ENCODE data around the gene COMMD1.

The COMMD1 gene

DNA sequence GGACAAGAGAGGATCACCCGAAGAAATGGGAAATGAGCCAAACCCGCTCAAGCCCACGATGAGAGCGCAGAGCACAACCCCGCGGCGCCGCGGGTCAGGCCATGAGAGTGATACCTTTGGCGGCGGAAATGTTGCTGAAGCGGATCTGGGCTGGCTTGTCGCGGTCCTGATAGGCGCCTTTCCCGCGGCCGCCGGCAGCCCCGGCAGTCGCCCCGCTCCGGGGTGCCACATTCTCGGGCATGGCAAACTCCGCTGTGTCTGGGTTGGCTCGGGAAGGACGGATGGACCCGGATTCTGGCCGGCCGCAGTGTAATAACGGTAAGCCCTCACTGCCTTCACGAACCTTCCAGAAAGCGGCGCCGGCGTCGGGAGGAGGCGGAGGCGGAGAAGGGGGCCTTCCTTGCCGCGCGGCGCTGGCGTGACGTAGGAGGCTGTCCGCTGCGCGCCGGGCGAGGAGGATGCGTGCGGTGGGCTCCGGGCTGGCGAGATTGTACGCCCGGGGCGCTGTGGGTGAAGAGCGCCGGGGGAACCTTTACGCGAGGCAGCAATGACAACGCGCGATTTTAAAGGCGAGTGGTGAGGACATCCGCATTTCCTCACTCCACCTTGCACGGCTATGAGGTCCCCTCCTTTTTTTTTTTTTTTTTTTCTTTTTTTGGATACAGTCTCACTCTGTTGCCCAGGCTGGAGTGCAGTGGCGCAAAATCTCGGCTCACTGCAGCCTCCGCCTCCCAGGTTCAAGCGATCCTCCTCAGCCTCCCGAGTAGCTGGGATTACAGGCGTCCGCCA is 17.0 kb upstream of the COMMD1 start, which contains the start of gene CCT4 (continued):
- peak; percentile 19; the same call in 1 of the 2 replicates for TF ChIP-seq ZBTB20 (tag by site-specific recombination; IDR thresholded peaks at IDR 0.05)
- TF ChIP-seq WT1 (tag by site-specific recombination; IDR thresholded peaks at IDR 0.05): peak; percentile 36
- TF ChIP-seq ZNF701 (tag by site-specific recombination; IDR thresholded peaks at IDR 0.05): no peak
- TF ChIP-seq ZNF670 (tag by site-specific recombination; IDR thresholded peaks at IDR 0.05; ENCODE audit: low read depth): no peak
- TF ChIP-seq, protein P1, sequence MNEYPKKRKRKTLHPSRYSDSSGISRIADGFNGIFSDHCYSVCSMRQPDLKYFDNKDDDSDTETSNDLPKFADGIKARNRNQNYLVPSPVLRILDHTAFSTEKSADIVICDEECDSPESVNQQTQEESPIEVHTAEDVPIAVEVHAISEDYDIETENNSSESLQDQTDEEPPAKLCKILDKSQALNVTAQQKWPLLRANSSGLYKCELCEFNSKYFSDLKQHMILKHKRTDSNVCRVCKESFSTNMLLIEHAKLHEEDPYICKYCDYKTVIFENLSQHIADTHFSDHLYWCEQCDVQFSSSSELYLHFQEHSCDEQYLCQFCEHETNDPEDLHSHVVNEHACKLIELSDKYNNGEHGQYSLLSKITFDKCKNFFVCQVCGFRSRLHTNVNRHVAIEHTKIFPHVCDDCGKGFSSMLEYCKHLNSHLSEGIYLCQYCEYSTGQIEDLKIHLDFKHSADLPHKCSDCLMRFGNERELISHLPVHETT (tag by site-specific recombination; IDR thresholded peaks at IDR 0.05): peak; percentile 57; the same call in 1 of the 2 replicates
- no peak for TF ChIP-seq PRDM1 (tag by site-specific recombination; IDR thresholded peaks at IDR 0.05)
- no peak for TF ChIP-seq ZNF266 (tag by site-specific recombination; IDR thresholded peaks at IDR 0.05; ENCODE audit: low read depth)
- TF ChIP-seq ZNF560 (tag by site-specific recombination; IDR thresholded peaks at IDR 0.05; ENCODE audit: borderline replicate concordance): no peak
- peak; percentile 63 for TF ChIP-seq ZFP37 (tag by site-specific recombination; IDR thresholded peaks at IDR 0.05)
- TF ChIP-seq ZNF324 (tag by site-specific recombination; IDR thresholded peaks at IDR 0.05): peak; percentile 73; the same call in 1 of the 2 replicates
- TF ChIP-seq, protein P2, sequence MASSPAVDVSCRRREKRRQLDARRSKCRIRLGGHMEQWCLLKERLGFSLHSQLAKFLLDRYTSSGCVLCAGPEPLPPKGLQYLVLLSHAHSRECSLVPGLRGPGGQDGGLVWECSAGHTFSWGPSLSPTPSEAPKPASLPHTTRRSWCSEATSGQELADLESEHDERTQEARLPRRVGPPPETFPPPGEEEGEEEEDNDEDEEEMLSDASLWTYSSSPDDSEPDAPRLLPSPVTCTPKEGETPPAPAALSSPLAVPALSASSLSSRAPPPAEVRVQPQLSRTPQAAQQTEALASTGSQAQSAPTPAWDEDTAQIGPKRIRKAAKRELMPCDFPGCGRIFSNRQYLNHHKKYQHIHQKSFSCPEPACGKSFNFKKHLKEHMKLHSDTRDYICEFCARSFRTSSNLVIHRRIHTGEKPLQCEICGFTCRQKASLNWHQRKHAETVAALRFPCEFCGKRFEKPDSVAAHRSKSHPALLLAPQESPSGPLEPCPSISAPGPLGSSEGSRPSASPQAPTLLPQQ (tag by site-specific recombination; IDR thresholded peaks at IDR 0.05): peak; percentile 83
- TF ChIP-seq ZNF169 (tag by site-specific recombination; IDR thresholded peaks at IDR 0.05): no peak
- TF ChIP-seq ZNF48 (tag by site-specific recombination; IDR thresholded peaks at IDR 0.05): no peak
- no peak for TF ChIP-seq FEZF1 (tag by site-specific recombination; IDR thresholded peaks at IDR 0.05)
- TF ChIP-seq ZNF837 (tag by site-specific recombination; IDR thresholded peaks at IDR 0.05): no peak
- TF ChIP-seq ZNF239 (tag by site-specific recombination; IDR thresholded peaks at IDR 0.05): no peak
- TF ChIP-seq ZNF416 (tag by site-specific recombination; IDR thresholded peaks at IDR 0.05): no peak
- TF ChIP-seq ZNF19 (tag by site-specific recombination; IDR thresholded peaks at IDR 0.05; ENCODE audit: low read depth): no peak
- no peak for TF ChIP-seq ZNF776 (tag by site-specific recombination; IDR thresholded peaks at IDR 0.05; ENCODE audit: borderline replicate concordance)
- no peak for TF ChIP-seq ZNF707 (tag by site-specific recombination; IDR thresholded peaks at IDR 0.05)
- peak; percentile 86 for TF ChIP-seq ZNF501 (tag by site-specific recombination; IDR thresholded peaks at IDR 0.05)
- peak; percentile 89 for TF ChIP-seq ZNF629 (tag by site-specific recombination; IDR thresholded peaks at IDR 0.05)
- TF ChIP-seq ZBTB17 (tag by site-specific recombination; IDR thresholded peaks at IDR 0.05): peak; percentile 92
- peak; percentile 78 for TF ChIP-seq ZNF121 (tag by site-specific recombination; IDR thresholded peaks at IDR 0.05)
- TF ChIP-seq ZNF791 (tag by site-specific recombination; IDR thresholded peaks at IDR 0.05): no peak
- no peak for TF ChIP-seq ZNF626 (tag by site-specific recombination; IDR thresholded peaks at IDR 0.05)
- TF ChIP-seq KLF8 (tag by site-specific recombination; IDR thresholded peaks at IDR 0.05): no peak; the same call in 1 of the 2 replicates
- TF ChIP-seq ZNF2 (tag by site-specific recombination; IDR thresholded peaks at IDR 0.05): peak; percentile 50; the same call in 1 of the 2 replicates
- TF ChIP-seq, protein P3, sequence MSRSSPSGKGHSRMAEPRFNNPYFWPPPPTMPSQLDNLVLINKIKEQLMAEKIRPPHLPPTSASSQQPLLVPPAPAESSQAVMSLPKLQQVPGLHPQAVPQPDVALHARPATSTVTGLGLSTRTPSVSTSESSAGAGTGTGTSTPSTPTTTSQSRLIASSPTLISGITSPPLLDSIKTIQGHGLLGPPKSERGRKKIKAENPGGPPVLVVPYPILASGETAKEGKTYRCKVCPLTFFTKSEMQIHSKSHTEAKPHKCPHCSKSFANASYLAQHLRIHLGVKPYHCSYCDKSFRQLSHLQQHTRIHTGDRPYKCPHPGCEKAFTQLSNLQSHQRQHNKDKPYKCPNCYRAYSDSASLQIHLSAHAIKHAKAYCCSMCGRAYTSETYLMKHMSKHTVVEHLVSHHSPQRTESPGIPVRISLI (tag by site-specific recombination; IDR thresholded peaks at IDR 0.05): peak; percentile 99
- no peak for TF ChIP-seq ZNF623 (tag by site-specific recombination; IDR thresholded peaks at IDR 0.05)
- 0 out of 2 replicates have a peak, but pooled peaks have one; percentile 12 for TF ChIP-seq GLIS1 (tag by site-specific recombination; IDR thresholded peaks at IDR 0.05)
- no peak for TF ChIP-seq ZNF792 (tag by site-specific recombination; IDR thresholded peaks at IDR 0.05)
- TF ChIP-seq HOXD13 (CRISPR knock-in tag; IDR thresholded peaks at IDR 0.05; ENCODE audit: borderline replicate concordance): no peak
- TF ChIP-seq, protein P4, sequence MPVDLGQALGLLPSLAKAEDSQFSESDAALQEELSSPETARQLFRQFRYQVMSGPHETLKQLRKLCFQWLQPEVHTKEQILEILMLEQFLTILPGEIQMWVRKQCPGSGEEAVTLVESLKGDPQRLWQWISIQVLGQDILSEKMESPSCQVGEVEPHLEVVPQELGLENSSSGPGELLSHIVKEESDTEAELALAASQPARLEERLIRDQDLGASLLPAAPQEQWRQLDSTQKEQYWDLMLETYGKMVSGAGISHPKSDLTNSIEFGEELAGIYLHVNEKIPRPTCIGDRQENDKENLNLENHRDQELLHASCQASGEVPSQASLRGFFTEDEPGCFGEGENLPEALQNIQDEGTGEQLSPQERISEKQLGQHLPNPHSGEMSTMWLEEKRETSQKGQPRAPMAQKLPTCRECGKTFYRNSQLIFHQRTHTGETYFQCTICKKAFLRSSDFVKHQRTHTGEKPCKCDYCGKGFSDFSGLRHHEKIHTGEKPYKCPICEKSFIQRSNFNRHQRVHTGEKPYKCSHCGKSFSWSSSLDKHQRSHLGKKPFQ (tag by site-specific recombination; IDR thresholded peaks at IDR 0.05): no peak
- no peak for TF ChIP-seq ZIC2 (tag by site-specific recombination; IDR thresholded peaks at IDR 0.05)
- no peak for TF ChIP-seq ZNF211 (tag by site-specific recombination; IDR thresholded peaks at IDR 0.05; ENCODE audit: low read depth)
- TF ChIP-seq, protein P5, sequence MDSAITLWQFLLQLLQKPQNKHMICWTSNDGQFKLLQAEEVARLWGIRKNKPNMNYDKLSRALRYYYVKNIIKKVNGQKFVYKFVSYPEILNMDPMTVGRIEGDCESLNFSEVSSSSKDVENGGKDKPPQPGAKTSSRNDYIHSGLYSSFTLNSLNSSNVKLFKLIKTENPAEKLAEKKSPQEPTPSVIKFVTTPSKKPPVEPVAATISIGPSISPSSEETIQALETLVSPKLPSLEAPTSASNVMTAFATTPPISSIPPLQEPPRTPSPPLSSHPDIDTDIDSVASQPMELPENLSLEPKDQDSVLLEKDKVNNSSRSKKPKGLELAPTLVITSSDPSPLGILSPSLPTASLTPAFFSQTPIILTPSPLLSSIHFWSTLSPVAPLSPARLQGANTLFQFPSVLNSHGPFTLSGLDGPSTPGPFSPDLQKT (IDR thresholded peaks at IDR 0.05; ENCODE audit: borderline replicate concordance, low read depth, low read length): no peak
